ENCODE data around the gene FKBP10.
"Not testable (repeated sequence)": the region's sequence is repeated elsewhere in the genome, so short reads cannot be mapped to it uniquely, and the experiment has no call there.

Gene FKBP10

DNA sequence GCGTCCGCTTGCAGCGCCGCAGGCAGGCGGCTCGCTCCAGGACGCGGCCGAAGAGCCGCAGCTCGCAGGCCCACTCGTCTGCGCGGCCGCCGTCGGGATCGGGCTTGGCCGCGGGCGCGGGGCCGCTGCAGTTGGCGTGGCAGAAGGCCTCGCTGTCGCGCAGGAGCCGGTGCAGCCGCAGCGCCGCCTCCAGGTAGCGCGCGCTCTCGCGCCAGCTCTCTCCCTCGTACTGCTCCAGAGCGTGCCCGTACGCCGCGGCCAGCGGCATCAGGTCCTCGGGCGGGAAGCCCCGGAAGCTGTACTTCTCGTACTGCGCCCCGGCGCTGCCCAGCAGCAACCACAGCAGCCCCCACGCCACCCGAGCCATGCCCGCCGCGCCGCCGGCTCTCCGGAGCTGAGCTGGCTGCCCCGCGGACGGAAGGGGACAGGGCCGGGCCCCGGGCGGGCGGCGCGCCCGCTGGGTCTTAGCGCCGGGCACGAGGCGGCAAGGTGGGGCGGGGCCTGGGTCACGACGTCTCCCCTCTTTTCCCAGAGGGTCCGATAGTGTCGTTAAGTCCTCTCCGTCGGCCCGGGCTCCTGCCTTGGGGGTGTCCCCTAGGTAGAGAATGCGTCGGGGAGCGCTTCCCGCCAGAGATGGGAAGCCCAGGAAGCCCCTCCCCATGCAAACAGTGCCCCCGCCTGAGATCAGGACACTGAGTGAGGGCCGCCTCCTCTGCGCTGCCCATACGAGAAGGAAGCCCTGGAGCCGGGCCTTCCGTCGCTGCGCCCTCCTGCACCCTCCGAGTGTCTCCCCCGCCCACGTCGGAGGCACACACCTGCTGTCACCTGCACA lies 1.0 kb upstream of the FKBP10 start, which contains the start of gene P3H4:
Gene P3H4 (minus strand): TSS at position 401 of the 832 bp plus-strand sequence. CDS start 34 bp downstream, at position 367.
- peak; percentile 45 for DNase-seq

DNA sequence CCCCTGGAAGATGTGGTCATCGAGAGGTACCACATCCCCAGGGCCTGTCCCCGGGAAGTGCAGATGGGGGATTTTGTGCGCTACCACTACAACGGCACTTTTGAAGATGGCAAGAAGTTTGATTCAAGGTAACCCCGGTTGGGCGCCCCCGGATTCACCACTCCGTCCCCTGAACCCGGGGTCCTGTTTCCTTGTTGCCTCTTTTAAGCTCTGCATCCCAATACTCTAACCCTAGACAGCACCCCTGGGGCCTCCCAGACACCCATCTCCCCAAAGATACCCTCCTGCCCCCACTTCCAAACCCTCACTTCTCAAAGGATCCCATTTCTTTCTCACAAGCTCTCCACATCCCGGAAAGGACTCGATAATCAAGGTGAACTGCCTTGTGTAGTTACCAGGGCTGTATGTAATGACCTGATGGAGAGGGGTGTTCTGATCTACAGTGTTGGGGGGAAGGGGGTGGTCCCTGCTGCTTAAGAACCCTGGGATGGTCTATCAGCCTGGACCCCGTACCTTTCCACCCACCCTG lies 412 bp downstream of the FKBP10 start:
- DNase-seq, result no peak

DNA sequence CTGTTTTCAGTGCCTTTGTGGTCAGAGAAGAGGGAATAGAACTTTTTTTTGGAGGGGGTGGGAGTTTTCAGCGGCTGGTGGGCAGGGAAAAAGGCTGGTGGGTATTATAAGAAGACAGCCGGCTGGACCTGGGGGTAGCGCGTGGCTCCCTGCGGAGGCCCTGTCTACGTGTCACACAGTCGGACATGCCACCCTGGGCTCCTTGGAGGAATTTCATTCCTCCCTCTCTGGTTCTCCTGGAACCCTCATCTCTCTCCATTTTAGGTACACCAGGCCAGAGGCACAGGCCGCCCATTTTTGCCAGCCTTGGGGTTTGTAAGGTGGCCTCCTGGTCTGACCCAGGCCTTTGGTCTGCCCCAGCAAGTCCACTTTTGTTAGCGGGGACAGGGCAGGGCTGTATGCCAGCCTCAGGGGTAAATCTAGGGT lies 908 bp downstream of the FKBP10 start:
- DNase-seq, result no peak

DNA sequence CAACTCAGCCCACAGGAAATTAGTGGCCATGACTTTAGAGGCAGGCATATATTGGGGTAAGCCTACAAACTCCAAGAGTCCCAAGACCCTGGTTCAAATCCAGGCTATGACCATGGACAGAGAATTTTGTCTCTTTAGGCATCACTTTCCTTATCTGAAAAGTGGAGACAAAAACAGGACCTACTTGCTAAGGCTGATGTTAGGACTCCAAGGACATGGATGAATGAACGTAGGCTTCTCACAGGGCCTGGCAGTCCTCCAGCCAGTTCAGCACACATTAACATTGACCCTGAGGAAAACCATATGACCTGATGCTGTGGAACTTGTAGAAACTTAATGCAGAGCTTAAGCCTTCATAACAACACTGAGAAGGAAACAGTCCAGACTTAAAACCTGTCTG lies 1.4 kb downstream of the FKBP10 start:
- DNase-seq, result no peak

DNA sequence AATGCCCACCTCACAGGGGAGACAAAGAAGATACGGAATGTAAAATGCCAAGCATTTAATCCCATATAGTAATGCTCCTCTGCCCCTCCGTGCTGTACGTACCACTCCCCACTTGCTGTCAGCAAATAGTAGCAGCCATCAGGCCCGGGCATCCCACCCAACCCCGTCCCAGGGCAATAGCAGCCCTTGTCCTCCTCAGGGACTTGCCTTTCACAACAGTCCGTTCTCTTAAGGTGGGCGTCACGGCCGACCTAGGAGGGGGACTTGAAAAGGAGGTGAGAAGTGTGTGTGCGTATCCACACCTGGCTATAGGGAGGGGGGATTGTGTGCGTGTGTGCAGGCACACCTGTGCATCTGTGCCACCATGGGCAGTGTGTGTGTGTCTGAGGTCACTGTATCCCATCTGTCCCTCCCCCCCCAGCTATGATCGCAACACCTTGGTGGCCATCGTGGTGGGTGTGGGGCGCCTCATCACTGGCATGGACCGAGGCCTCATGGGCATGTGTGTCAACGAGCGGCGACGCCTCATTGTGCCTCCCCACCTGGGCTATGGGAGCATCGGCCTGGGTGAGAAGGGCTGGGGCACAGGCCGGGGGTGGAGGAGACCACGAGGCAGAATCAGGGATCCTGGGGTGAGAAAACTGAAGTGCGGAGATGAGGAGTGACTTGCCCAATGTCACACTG lies 4.0 kb downstream of the FKBP10 start:
- no peak for DNase-seq

DNA sequence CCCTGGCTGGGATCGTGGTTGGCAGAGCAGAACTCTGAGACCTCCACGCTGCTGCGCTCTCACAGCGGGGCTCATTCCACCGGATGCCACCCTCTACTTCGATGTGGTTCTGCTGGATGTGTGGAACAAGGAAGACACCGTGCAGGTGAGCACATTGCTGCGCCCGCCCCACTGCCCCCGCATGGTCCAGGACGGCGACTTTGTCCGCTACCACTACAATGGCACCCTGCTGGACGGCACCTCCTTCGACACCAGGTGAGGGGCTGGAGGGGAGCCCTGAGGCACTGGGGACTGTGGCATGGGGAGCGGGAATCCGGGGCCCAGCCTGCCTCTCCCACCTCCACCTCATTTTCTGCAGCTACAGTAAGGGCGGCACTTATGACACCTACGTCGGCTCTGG lies 5.2 kb downstream of the FKBP10 start:
- DNase-seq, result no peak

DNA sequence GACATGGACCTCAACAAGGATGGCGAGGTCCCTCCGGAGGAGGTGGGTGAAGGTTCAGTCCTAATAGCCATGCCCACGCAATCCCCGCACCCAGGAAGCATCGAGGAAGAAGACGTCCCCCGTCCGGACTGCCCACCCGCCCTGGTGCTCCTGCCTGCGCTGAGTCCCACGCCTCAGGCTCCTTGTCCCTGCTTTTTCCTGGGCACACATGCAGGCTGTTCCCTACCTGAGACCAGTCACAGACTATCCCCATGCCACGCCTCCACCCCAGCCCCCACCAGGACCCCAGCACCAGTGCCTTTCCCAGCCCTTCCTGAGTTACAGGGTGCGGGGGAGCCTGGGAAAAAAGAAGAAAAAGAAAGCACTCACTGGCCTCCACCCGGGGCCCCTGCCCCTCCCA lies 9.0 kb downstream of the FKBP10 start:
- DNase-seq, result no peak

DNA sequence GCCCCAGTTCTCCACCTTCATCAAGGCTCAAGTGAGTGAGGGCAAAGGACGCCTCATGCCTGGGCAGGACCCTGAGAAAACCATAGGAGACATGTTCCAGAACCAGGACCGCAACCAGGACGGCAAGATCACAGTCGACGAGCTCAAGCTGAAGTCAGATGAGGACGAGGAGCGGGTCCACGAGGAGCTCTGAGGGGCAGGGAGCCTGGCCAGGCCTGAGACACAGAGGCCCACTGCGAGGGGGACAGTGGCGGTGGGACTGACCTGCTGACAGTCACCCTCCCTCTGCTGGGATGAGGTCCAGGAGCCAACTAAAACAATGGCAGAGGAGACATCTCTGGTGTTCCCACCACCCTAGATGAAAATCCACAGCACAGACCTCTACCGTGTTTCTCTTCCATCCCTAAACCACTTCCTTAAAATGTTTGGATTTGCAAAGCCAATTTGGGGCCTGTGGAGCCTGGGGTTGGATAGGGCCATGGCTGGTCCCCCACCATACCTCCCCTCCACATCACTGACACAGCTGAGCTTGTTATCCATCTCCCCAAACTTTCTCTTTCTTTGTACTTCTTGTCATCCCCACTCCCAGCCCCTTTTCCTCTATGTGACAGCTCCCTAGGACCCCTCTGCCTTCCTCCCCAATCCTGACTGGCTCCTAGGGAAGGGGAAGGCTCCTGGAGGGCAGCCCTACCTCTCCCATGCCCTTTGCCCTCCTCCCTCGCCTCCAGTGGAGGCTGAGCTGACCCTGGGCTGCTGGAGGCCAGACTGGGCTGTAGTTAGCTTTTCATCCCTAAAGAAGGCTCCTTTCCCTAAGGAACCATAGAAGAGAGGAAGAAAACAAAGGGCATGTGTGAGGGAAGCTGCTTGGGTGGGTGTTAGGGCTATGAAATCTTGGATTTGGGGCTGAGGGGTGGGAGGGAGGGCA lies 9.7 kb downstream of the FKBP10 start:
- DNase-seq, result no peak

DNA sequence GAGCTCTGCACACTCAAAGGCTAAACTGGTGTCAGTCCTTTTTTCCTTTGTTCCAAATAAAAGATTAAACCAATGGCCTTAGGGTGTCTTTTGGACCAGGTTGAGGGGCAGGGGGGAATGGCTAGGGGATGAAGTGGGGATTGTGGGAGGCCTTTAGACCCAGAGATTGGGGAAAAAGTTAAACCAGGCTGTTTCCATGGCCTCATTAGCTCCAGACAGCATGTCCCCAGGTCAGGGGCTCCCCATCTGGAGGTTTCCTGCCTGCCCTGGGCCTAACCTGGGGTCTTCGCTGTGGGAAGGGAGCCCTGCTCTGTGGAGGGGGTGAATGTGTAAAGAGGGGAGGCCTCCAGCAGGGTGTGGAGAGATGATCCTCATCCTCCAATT lies 10.3 kb downstream of the FKBP10 start:
- no peak for DNase-seq

DNA sequence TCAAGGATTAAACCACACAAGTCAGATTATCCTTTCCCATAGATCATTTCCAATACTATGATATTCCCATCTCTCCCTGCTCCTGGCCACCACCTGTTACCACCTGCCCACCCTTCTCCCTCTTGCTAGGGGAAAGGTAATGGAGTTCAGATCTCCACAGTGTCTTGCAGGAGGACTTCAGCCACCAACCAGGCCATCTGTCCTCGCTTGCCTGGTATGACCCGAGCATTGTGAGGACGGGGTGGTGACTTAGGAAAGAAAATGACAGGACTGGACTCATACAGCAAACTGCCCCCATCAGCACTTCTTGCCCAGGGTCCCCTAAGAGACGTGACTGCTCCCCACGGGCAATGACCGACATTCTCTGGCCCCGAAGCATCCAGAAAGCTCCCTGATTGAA lies 10.8 kb downstream of the FKBP10 start:
- DNase-seq, result no peak

DNA sequence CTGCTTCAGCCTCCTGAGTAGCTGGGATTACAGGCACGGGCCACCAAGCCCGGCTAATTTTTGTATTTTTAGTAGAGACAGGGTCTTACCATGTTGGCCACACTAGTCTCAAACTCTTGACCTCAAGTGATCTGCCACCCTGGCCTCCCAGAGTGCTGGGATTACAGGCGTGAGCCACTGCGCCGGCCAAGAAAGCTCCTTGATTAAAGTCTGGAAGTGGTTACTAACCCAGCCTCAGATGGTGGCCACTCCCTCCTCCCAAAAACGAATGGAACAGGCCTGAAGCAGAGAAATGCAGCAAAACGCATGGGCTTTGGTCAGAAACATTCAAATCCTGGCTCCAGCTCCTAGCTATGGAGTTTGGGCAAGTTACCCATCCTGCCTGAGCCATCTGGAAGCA lies 11.3 kb downstream of the FKBP10 start:
- DNase-seq, result no peak

DNA sequence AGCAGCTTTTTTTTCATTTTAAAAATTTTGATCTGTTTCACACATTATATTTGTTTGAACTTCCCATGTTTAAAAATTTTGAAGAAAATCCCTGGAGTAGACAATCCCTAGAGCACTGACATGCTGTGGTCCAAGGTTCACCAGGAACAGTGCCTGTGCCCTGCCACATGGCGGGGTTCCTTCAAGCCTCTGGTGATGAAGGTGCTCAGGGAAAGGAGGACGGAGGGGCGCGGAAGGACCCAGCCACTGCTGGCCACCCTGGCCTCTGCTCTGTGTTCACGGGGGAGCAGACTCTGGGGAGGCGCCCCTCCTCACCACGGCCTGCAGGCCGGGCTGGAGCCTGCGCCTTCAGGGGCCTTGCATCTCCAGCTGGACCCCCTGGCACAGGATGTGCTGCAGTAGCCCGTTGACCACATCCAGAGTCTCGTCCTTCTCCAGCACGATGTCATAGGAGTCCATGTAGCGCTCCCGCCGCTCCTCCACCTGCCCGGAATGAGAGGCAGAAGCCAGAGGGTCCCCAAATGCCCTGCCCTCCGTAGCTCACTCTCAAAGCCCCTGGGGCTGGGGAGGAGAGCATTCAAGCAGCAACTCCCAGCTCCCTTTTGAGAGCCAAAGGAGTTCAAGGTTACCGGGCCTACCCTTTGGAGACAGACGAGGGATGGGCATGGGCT lies 12.5 kb downstream of the FKBP10 start:
- no peak for DNase-seq

DNA sequence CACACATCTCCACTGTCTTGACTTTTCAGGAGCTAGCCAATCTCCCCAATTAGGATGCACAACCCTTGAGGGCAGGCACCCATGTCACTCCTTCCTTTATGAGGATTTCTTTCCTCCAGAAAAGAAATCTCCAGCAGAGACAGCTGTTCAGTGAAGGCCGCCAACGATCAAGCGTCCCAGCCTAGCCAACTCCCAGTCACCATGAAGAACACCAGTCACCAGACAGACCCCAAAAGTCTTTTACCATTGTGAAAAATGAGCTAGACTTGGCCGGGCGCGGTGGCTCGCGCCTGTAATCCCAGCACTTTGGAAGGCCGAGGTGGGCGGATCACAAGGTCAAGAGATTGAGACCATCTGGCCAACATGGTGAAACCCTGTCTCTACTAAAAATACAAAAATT lies 17.2 kb downstream of the FKBP10 start:
- DNase-seq, result not testable (repeated sequence)

DNA sequence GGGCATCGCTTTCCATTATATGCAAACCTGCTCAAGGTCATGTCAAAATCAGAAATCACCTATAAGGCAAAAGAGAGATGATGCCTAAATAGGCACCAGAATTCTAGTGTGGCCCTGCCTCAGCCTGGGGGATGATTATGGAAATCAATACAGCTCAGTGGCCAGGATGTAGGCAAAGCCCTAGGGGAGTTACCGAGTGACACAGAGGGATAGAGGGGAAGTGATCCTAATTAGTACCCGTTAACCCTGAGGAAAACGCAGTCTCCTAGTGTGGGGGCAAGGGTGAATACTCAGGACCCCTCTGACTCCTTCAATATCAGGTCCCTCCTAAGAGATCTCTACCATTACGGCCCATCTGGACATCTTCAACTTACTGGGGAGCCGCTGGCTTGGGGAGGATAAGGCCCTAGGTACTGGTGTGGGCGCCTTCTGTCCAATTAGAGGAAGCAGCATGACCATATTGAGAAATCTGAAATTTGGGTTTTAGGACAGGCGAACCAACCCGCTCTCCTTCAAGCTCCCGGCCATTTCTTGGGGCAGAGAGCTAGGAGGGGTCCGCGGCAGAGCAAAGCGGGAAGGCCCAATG lies 22.5 kb downstream of the FKBP10 start:
- DNase-seq, result no peak

DNA sequence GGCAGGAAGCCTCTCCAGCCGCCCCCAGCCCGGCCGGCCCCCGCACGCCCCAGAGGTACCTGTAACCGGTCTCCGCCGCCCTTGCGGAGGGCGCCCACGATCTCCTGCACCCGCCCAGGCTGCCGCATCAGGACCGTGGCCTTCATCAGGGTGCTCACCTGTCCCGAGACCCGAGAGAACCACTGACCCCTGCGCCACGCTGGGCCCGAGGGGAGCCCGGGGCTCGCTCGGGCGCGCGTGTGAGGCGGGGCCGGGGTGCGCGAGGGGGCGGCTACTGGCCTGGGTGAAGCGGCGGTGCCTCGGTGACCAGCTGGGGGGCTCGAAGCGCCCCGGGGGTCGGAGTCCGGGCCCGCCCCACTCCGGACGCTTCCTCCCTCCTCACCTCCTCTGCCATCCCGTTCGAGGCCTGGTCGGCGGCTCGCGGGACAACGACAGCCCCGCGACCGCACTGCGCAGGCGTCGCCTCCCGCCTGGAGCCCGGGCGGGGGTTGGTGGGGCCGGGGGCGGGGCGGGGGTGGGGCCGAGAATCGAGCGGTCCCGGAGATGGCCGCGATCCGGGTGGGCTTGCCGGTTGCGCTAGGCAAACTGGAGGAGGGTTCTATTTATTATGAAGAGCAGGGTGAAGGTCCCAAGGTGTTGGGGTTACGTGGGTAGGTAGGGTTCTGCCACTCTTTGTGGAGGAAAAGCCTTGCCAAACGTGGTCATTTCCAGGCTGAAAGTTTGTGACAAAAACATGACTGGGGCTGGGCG lies 23.2 kb downstream of the FKBP10 start, which contains the start of gene NT5C3B:
Gene NT5C3B (minus strand): TSS at position 433 of the 750 bp plus-strand sequence. CDS start 39 bp downstream, at position 394.
- DNase-seq, result no peak

DNA sequence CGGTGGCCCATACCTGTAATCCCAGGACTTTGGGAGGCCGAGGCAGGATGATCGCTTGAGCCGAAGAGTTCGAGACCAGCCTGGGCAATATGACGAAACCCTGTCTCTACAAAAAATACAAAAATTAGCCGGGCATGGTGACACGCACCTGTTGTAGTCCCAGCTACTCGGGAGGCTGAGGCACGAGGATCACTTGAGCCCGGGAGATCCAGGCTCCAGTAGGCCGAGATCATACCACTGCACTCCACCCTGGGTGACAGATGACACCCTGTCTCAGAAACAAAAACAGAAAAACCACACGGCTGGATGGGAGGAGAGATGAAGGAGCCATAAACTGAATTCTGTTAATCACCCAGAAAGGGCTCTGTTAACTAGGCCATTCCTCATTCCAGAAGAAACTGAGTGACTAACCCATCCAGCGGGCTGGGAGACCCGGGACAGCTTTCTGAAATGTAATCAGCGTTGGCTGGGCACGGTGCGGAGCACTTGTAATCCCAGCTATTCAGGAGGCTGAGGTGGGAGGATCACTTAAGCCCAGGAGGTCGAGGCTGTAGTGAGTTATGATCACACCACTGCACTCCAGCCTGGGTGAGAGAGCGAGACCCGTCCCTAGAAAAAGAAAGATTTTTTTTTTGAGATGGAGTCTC lies 23.9 kb downstream of the FKBP10 start:
- DNase-seq, result no peak

DNA sequence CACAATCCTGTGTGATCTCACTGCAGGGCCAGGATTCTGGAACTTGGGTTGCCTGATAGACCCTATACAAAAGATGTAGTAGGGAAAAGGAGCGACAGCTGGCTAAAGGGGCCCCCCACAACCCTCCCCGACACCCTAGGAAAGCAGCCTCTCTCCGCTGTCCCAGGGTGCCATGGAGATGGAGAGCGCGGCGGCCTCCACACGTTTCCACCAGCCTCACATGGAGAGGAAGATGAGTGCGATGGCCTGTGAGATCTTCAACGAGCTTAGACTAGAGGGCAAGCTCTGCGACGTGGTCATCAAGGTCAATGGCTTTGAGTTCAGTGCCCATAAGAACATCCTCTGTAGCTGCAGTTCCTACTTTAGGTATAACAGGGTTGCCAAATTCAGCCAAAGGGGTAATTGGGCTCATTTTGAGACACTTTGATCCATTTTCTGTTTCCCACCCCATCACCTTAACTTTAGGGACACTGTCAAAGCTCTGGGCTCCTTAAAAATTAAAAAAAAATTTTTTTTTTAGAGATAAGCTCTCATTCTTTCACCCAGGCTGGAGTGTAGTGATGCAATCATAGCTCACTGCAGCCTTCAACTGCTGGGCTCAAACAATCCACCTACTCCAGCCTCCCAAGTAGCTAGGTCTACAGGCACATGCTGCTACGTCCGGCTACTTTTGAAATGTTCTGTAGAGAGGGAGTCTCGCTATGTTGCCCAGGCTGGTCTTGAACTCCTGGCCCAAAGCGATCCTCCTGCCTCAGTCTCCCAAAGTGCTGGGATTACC lies 25.1 kb downstream of the FKBP10 start, which contains the start of gene KLHL10:
Gene KLHL10 (plus strand): TSS at position 65 of the 778 bp plus-strand sequence. CDS start 108 bp downstream, at position 173.
- DNase-seq, result no peak

DNA sequence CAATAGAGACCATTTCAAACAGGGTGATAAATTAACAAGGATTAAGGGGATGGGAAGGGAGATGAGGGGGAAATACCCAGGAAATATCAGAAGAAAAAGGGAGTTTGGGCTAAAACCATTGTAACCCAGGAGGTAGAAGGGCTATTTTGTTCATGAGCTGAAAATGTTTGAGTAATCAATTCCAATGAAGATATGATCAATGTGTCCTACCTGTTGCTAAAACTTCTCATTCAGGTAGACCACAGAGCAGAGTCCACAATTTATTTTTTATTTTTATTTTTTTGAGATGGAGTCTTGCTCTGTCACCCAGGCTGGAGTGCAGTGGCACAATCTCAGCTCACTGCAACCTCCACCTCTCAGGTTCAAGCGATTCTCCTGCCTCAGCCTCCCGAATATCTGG lies 26.6 kb downstream of the FKBP10 start:
- not testable (repeated sequence) for DNase-seq

DNA sequence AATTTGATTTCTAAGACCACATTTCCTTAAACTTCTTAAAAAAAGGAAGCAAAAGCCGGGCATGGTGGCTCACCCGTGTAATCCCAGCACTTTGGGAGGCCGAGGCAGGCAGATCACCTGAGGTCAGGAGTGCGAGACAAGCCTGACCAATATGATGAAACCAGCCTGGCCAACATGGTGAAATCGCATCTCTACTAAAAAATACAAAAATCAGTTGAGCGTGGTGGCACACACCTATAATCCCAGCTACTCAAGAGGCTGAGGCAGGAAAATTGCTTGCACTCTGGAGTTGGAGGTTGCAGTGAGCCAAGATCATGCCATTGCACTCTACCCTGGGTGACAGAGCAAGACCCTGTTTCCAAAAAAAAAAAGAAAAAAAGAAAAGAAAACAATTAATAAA lies 28.0 kb downstream of the FKBP10 start:
- not testable (repeated sequence) for DNase-seq

DNA sequence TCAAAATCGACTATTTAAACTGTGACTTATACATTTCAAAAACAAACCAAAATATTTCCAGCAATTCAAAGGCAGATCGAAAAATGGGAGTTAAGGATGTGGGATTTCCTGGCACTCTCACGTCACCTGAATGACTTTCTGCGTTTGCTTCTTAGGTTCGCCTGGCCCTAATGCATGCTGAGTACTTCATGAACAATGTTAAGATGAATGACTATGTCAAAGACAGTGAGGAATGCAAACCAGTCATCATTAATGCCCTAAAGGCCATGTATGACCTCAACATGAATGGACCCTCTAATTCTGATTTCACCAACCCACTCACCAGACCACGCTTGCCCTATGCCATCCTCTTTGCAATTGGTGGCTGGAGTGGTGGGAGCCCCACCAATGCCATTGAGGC lies 32.2 kb downstream of the FKBP10 start:
- no peak for DNase-seq
